ENCODE measurements around the gene C7orf57.
A peak's percentile ranks its signal among the peaks of the same experiment; 100 is the strongest.
"Not testable (repeated sequence)": the region's sequence is repeated elsewhere in the genome, so short reads cannot be mapped to it uniquely, and the experiment has no call there.

Gene C7orf57

DNA sequence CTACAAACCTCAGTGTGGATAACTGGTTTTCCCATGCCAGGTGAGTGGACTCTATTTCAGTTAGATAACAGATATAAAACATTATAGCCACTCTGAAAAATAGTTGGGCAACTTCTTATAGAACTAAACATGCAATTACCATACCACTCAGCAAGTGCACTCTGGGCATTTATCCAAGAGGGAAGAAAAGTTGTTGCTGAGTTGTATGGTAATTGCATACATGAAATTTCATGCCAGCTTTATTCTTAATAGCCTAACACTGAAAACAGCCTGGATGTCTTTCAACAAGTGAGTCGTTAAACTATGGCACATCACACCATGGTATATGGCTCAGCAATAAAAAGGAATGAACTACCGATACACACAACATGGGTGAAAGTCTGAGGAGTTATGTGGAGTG is 43.1 kb downstream of the C7orf57 start:
- H3K4me1 ChIP-seq (ENCODE audit: insufficient read depth, low read length), result peaks cover 5% of the 10 kb centered on the region
- H3K4me3 ChIP-seq (ENCODE audit: low read length), result no peak overlapping the region
- H3K9me3 ChIP-seq (ENCODE audit: low read length), result no peaks in the 10 kb centered on the region
- H3K36me3 ChIP-seq (ENCODE audit: insufficient read depth, low read length), result no peaks in the 10 kb centered on the region
- no peak overlapping the region for H2AFZ ChIP-seq (ENCODE audit: low read depth, low read length)
- H3K27me3 ChIP-seq (ENCODE audit: insufficient read depth, low read length), result no peaks in the 10 kb centered on the region

DNA sequence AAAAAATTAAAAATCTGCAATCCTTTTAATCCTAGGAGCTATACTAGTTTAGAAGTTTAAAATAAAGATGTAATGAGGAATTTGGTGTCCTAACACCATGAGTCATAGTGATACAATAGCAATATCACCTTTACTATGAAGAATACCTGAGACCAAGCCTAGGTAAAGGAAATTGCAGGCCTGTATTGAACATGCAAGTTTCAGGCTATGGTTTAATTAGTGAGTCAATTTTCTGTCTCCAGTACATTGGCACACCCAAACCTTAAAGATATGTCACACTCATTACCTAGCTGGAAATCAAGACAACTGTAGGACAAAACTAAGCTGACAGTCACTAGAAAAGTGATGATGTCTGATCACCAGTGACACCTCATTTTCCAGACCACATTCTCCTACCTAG is 47.0 kb downstream of the C7orf57 start:
- not testable (repeated sequence) for H3K9me3 ChIP-seq (ENCODE audit: low read length); H3K27me3 ChIP-seq (ENCODE audit: insufficient read depth, low read length); H3K4me3 ChIP-seq (ENCODE audit: low read length); H2AFZ ChIP-seq (ENCODE audit: low read depth, low read length); H3K36me3 ChIP-seq (ENCODE audit: insufficient read depth, low read length)
- peaks cover 27% of the 10 kb centered on the region for H3K4me1 ChIP-seq (ENCODE audit: insufficient read depth, low read length)

DNA sequence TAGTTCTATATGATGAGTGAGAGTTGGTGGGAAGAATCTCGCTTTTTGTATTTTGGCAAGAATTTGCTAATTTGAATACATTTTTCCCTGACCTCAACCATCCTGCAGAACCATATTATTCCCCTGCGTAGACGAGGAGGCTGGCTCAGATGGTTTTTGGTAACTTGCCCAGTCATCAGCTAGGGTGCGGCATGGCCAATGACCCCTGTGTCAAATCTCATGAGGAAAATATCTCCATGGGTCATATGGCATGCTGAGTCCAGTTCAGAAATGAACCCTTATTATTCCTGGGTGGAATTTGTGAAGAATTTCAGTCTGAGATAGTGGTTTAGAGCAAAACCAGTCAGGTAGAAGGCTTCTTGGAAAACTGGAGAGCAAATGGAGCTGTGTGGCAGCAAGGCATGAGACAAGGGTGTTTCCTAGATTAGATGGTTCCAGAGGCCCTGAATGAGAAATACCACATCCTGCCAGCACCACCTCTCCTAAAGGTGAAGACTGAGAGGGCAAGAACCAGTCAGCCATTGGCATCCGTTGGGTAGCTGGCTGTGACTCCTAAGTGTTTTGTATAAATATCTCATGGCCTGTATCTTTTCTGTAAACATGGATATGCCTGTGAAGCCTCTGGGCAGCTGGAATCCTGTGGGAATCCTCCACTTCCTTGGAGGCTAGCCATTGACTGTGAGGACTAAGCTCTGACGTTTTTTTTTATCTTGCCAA is 47.9 kb downstream of the C7orf57 start:
- H3K36me3 ChIP-seq (ENCODE audit: insufficient read depth, low read length), result no peaks in the 10 kb centered on the region
- peaks cover 27% of the 10 kb centered on the region for H3K4me1 ChIP-seq (ENCODE audit: insufficient read depth, low read length)
- H3K9me3 ChIP-seq (ENCODE audit: low read length), result no peaks in the 10 kb centered on the region
- H3K4me3 ChIP-seq (ENCODE audit: low read length), result no peak overlapping the region
- no peaks in the 10 kb centered on the region for H3K27me3 ChIP-seq (ENCODE audit: insufficient read depth, low read length)
- no peak overlapping the region for H2AFZ ChIP-seq (ENCODE audit: low read depth, low read length)

DNA sequence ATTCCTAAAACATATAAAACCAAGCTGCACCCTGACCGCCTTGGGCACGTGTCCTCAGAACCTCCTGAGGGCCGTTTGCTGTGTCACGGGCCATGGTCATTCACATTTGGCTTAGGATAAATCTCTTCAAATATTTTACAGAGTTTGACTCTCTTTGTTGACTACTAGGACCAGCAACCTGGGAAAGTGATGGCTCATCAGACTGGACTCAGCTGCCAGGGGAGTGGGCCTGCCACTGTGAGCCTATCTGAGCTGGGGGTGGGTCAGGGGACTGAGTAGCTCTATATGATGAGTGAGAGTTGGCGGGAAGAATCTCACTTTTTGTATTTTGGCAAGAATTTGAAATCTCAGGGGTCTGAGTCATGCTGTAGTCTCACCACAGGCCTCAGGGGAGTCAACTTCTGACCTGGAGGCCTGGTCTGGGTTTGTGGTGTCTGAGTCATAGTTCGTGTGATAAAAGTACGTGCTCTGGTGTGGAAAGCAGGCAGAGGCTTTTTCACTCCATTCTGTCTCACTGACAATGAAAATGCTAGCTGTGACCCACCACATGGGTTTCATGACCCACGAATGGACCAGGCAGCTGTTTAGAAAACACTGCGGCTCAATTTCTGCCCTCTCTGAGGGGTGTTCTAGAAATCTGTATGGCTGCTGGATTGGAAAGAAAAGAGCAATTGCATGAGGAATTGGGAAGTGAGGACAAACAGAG is 49.5 kb downstream of the C7orf57 start:
- Histone ChIP-seq H3K9me3 (ENCODE audit: low read length) (no peaks in the 10 kb centered on the region), H3K4me3 (ENCODE audit: low read length) (no peak overlapping the region), H3K27me3 (ENCODE audit: insufficient read depth, low read length) (no peaks in the 10 kb centered on the region), H2AFZ (ENCODE audit: low read depth, low read length) (peak overlapping the region; percentile 22), H3K36me3 (ENCODE audit: insufficient read depth, low read length) (no peaks in the 10 kb centered on the region), H3K4me1 (ENCODE audit: insufficient read depth, low read length) (peaks cover 31% of the 10 kb centered on the region)

DNA sequence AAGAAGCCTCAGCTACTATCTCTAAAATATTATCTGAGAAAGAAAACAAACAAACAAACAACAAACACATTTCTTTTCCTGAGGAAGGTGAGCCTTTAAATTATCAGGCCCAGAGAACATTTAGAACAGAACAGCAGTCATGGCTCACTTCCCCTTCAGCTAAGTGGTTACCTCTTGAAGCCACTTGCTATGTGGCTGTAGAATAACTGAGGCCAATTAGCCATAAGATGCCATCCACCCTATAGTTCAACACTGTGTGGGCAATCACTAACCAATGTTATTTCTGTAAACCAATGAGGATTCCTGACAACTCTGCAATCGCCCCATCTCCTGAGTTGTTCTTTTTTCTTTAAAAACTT is 50.1 kb downstream of the C7orf57 start:
- H3K9me3 ChIP-seq (ENCODE audit: low read length), result no peaks in the 10 kb centered on the region
- no peak overlapping the region for H3K4me3 ChIP-seq (ENCODE audit: low read length)
- H2AFZ ChIP-seq (ENCODE audit: low read depth, low read length), result peak overlapping the region; percentile 22
- no peaks in the 10 kb centered on the region for H3K36me3 ChIP-seq (ENCODE audit: insufficient read depth, low read length)
- H3K4me1 ChIP-seq (ENCODE audit: insufficient read depth, low read length), result peaks cover 31% of the 10 kb centered on the region
- no peaks in the 10 kb centered on the region for H3K27me3 ChIP-seq (ENCODE audit: insufficient read depth, low read length)

DNA sequence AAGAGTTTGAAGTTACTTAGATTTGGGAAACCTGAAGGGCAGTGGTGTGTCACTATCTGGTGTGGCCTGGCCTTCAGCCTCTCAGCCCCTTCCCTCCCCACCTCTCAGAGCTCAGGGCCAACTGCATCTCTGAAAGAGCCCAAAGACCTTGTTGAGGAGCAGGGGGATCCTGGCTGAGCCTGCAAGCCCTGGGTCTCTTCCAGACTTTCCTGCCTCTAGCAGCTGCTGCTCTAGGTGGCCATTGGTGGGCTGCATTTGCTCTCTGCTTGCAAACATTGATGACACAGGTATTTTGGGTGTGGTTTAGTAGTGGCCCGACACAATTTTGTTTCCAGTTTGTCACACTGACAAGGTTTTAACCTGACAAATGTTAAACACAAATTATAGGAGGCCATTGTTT is 50.6 kb downstream of the C7orf57 start:
- Histone ChIP-seq H3K27me3 (ENCODE audit: insufficient read depth, low read length) (no peaks in the 10 kb centered on the region), H3K4me1 (ENCODE audit: insufficient read depth, low read length) (peaks cover 36% of the 10 kb centered on the region), H2AFZ (ENCODE audit: low read depth, low read length) (no peak overlapping the region), H3K36me3 (ENCODE audit: insufficient read depth, low read length) (no peaks in the 10 kb centered on the region), H3K4me3 (ENCODE audit: low read length) (no peak overlapping the region), H3K9me3 (ENCODE audit: low read length) (no peaks in the 10 kb centered on the region)

DNA sequence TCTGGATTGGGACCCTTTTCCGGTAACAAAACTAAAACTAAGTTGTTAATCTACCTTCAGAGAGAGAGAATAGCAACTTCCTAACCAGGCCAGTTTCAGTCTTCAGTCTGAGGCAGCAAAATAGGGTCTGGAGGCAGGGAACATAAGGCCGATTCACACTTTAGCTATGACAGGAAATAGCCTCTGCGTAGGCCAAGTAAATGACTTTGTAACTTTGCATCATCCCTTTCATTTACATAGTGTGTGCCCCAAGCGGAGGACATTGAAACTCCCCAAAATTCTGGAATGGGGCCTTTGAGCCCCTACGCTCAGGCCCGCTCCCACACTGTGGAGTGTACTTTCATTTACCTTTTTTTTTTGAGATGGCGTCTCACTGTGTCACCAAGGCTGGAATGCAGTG is 52.0 kb downstream of the C7orf57 start:
- H3K9me3 ChIP-seq (ENCODE audit: low read length), result no peaks in the 10 kb centered on the region
- H3K4me1 ChIP-seq (ENCODE audit: insufficient read depth, low read length), result peaks cover 40% of the 10 kb centered on the region
- no peak overlapping the region for H2AFZ ChIP-seq (ENCODE audit: low read depth, low read length)
- H3K36me3 ChIP-seq (ENCODE audit: insufficient read depth, low read length), result peaks cover 9% of the 10 kb centered on the region
- H3K4me3 ChIP-seq (ENCODE audit: low read length), result no peak overlapping the region
- H3K27me3 ChIP-seq (ENCODE audit: insufficient read depth, low read length), result no peaks in the 10 kb centered on the region

DNA sequence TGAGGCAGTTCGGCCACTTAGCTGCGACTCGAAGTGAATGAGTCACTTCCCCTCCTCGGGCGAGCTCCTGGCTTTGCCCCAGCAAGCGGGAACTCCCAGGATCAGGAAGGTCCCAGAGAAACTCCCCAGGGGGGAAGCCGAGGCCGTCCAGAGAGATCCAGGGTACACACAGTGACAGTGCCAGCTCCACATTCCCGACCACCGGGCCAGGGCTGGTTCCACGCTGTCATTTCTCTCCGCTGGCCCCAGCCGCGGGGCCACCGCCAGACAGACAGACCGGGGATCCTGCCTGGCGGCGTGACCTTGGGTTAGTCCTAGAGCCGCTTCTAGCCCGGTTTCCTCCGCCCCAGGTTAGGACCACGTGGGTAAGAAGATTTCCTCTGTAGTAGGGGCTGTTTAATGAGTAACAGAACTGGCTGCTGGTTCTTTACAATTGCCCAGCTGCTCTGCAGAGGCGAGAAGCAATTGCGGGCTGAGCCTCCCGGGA is 53.3 kb downstream of the C7orf57 start:
- Histone ChIP-seq H3K36me3 (ENCODE audit: insufficient read depth, low read length) (peaks cover 15% of the 10 kb centered on the region), H3K4me3 (ENCODE audit: low read length) (peak overlapping the region; percentile 87)

DNA sequence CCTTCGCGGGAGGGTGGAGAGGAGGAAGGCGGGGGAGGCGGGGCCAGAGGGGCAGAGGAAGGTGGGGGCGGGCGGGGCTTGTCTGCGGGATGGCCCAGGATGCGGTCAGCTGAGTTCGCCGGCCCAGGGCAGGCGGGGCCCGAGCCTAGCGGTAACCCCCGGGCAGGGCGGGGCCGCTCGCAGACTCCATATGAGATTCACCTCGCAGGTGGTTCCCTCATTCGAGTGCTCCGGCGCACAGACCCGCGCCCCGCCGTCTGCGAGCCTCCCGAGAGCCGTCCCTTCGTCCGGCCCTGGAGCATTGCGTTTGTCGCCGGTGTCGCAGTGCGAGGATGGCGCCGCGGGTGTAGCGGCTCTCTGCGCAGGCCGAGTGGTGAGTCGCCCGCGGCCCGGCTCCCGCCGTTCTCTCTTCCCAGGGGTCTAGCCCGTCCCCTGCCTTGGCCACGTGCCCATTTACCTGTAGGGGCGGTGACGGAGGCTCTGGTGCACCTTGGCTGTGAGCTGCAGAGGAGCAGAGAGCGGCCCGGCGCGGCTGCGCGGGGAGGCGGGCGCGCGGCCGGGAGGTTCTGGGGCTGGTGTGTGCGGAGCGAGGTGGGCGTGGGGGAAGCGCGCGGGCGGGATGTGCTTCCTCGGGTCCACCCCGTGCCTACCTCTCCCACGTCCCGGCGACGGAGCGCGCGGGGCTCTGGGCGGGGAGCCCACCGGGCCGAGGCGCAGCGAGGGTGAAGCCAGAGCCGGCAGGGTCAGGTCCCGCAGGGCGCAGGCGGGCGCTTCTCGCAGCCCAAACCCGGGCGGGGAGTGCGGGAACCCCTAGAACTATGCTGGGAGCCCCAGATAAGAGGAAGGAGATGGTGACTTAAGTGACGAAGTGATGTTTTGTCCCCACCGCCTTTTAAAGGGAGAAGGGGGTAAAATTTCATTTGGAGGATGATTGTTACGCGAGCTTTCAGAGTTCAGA is 54.0 kb downstream of the C7orf57 start, which contains the start of gene UPP1:
UPP1 (plus strand) TSS at position 220 of the 958 bp plus-strand sequence. CDS start 5,519 bp downstream, outside the sequence.
- H3K4me1 ChIP-seq (ENCODE audit: insufficient read depth, low read length), result peaks cover 34% of the 10 kb centered on the region
- H2AFZ ChIP-seq (ENCODE audit: low read depth, low read length), result peak within 1 kb of the TSS; percentile 96

More for the DNA sequence above, 53.3 kb downstream of the C7orf57 start:
- Histone ChIP-seq H3K27me3 (ENCODE audit: insufficient read depth, low read length) (no peaks in the 10 kb centered on the region), H3K4me1 (ENCODE audit: insufficient read depth, low read length) (peaks cover 34% of the 10 kb centered on the region), H3K9me3 (ENCODE audit: low read length) (no peaks in the 10 kb centered on the region), H2AFZ (ENCODE audit: low read depth, low read length) (peak overlapping the region; percentile 64)

DNA sequence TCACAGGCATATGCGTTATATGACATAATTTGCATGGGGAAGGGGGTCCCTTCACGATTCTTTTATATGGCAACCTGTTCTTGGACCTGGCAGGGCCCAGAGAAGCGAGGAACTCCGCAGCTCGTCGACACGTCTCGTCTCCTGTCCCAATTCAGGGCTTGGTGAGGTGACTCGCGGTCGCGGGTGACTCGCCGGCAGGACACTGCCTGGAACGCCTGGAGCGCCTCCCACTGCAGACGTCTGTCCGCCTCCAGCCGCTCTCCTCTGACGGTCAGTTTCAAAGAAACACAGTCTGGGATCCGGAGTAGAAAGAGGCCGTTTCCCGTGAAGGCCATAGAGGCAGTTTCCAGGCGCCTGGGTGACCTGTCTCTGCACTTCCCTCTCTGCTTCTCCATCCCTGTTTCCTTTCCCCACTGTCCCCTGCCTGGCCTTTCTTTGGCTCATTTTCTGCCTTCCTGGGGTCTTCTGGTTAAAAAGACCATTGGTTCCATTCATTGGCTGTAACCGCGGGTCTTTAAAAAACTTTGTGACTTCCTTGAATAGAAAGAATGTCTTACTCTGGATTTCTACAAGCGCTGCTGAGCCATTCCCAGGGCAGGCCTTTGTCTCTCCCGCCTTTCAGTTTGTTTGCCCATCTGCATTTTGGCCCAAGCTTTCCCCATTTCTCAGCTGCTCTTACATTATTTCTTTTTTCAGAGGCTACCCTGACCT is 54.9 kb downstream of the C7orf57 start:
- Histone ChIP-seq H2AFZ (ENCODE audit: low read depth, low read length) (peak overlapping the region; percentile 96), H3K27me3 (ENCODE audit: insufficient read depth, low read length) (no peaks in the 10 kb centered on the region), H3K4me1 (ENCODE audit: insufficient read depth, low read length) (peaks cover 25% of the 10 kb centered on the region), H3K36me3 (ENCODE audit: insufficient read depth, low read length) (peaks cover 26% of the 10 kb centered on the region), H3K4me3 (ENCODE audit: low read length) (peak overlapping the region; percentile 87), H3K9me3 (ENCODE audit: low read length) (no peaks in the 10 kb centered on the region)

More for the DNA sequence above, 54.0 kb downstream of the C7orf57 start, which contains the start of gene UPP1:
- H3K36me3 ChIP-seq (ENCODE audit: insufficient read depth, low read length), result peaks cover 17% of the 10 kb centered on the region
- H3K27me3 ChIP-seq (ENCODE audit: insufficient read depth, low read length), result no peaks in the 10 kb centered on the region
- peak within 1 kb of the TSS; percentile 87 for H3K4me3 ChIP-seq (ENCODE audit: low read length)
- H3K9me3 ChIP-seq (ENCODE audit: low read length), result no peaks in the 10 kb centered on the region

DNA sequence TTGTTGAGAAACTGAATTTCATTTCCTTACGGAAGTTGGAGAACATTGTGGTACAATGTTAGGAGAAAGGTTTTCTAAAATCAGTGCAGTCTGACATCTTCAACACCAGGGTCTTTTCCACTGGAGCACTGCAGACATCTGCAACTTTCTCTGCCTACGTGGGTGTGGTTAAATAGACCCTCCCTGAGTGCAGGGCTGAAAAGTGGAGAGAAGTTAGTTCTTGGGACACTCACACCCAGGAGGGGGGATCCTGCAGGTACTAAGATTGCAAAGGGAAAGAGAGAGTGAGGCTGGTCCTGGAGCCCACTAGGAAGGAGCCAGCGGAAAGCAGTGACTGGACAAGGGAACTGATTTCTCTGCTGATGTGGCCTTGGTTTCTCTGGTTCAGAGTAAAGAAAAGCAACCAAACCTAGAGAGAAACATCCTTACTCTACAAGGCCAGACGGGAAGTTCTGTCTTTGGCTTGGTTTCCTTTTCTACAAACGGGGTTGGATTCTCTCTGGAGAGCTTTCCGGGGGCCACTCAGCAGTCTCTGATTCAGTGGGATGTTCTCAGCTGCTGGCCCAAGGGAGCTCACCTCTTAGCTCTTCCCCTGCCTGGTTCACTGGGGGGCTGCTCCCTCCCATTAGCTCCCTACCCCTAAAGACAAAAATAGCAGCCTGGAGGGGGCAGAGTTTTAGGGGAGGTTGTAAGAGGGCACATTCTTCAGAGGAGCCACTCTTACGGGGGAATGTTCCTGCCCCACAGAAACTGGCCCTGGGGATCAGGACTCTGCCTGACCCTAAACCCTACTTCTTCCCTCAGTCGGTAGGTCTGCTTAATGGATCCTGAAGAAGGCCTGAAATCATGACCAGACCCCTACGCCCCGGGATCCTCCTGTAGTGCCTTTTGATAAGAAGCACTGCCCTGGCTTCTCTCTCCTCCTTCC is 56.4 kb downstream of the C7orf57 start:
- Histone ChIP-seq H3K9me3 (ENCODE audit: low read length) (no peaks in the 10 kb centered on the region), H3K36me3 (ENCODE audit: insufficient read depth, low read length) (peaks cover 36% of the 10 kb centered on the region), H3K4me1 (ENCODE audit: insufficient read depth, low read length) (peaks cover 12% of the 10 kb centered on the region), H3K4me3 (ENCODE audit: low read length) (no peak overlapping the region), H2AFZ (ENCODE audit: low read depth, low read length) (no peak overlapping the region), H3K27me3 (ENCODE audit: insufficient read depth, low read length) (no peaks in the 10 kb centered on the region)

All from neuron (in vitro differentiated cells).